GM18868 (cell line): Measurements from ENCODE around the gene CLIC3.
"Not testable (repeated sequence)": the region's sequence is repeated elsewhere in the genome, so short reads cannot be mapped to it uniquely, and the experiment has no call there.

Experiments
- ATAC-seq: cut with Tn5 transposase; IDR thresholded peaks from one replicate; pipeline ENCODE4 v1.9.1; 2021; ENCODE audit warnings: mild to moderate bottlenecking, moderate library complexity; ENCODE audit not compliant: unreplicated experiment

CLIC3 gene, protein sequence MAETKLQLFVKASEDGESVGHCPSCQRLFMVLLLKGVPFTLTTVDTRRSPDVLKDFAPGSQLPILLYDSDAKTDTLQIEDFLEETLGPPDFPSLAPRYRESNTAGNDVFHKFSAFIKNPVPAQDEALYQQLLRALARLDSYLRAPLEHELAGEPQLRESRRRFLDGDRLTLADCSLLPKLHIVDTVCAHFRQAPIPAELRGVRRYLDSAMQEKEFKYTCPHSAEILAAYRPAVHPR

DNA sequence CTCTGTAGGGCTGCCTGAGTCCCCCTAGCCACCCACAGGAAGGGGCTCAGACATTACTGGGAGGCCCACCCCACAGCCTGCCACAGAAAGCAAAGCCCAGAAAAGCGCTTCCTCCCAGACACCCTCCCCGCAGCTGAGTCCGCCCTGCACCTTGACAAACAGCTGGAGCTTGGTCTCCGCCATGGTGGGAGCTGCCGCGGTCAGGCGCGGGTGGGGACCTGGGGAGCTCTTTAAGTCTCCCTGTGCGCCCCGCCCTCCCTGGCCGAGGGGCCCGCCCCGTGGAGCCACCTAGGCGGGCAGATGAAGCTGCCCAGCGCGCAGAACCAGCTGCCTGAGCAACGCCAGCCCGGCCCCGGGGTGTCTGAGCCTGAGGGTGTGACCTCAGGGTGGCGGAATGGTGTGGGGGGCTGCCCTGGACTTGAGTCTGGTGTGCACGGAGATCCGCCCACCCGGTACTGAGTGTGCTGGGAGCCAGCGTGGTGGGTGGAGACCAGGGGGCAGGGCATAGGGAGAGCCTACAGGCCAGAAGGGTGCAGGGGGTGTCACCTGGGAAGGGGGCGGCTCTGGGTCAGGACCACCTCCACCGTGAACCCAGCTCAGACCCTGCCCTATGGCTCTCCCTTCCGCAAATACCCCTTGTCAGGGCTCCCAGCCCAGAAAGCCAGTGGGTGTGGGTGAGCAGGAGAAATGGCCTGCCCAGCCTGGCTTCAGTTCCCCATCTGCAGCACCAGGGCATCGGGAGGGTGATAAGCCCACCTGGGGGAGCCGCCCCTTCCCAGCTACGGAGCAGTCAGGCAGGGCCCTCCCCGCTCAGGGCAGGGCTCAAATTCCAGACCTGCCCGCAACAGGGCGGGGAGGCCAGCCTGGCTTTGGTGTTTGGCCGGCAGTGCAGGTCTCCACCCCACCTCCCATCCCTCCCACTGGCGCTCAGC is at the start of gene CLIC3:
Gene CLIC3, minus strand, starts transcription at position 208 of the 932 bp plus-strand sequence. Its CDS starts 25 bp downstream, at position 183.
- ATAC-seq: no peak

DNA sequence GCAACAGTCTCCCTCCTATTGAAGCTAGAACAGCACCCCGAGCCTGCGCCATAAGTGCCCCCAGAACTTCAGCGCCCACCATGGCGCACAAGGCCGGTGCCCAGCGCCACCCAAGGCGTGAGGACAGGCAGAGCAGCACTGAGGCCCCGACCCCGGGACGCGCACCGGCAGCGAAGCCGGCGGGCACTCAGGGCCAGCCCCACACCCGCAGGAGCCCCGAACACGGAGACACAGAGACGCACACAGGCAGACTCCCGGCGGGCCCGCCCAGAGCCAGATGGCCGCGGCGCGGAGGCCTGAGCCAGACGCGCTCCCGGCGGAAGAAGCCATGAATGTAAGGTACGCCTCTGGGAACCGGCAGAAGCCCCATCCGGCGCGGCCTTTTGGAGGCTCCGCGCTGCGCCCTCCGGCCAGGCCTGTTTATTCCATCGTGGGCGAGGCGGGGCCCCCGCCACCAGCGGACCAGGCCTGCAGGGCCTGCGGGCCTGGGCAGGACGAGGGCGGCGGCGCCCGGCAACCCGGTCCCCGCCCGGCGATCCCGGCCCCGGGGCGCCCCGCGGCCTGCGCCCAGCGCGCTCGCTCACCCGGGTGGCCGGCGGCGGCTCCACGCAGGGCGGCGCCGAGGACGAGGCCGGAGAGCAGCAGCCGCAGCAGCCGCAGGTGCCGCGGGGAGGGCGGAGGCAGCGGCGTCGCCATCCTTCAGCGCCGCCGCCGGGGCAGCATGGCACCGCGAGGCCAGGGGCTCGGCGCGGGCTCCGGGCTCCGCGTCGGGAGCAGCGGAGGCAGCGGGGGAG is 49.1 kb upstream of the CLIC3 start:
- no peak for ATAC-seq

DNA sequence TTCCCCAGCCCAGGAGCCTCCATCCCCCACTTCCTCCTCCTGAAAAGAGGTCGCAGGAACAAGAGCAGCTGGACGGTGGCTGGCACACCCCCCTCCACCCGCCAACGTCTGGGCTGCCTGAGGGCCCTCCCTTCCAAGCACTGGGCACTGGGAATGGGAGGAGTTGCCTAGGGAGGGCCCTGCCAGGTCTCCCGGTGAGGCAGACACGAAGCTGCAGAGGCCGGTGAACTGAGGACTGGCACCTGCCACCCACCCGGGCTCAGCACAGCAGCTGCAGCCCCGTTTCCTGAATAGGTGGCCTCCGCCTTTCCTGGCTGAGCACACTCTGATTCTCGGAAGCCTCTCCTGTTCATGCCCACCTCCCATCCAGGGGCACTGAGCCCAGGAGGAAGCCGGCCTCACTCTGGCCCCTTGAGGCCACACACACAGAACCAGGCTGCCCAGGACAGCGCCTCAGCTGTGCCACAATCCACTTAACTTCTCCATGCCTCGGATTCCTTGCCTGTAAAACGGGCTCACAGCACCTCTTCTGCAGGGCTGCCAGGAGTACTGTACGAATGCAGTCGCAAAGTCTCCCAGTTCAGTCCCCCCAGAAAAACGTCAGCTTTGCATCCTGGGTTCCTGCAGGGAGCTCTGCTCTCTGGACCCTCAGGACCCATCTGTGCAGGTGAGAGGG is 48.3 kb upstream of the CLIC3 start:
- ATAC-seq: no peak

DNA sequence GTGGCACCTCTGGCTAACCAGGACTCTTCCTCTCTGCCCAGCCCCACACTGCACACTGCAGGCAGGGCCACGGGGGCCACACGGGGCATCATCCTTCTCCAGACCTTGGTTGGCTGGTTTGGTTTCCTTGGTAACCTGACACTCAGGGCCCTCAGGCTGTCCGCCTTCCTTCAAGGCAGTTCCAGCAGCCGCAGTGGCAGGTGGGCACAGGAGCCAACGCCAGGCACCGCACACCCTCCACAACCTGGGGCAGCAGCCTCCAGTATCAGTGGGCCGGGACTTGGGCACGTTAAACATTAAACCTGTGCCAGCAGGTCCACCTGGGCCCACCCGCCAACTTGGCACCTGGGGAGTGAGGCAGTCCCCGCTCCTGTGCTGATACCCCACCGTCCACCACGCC is 47.7 kb upstream of the CLIC3 start:
- ATAC-seq: no peak

DNA sequence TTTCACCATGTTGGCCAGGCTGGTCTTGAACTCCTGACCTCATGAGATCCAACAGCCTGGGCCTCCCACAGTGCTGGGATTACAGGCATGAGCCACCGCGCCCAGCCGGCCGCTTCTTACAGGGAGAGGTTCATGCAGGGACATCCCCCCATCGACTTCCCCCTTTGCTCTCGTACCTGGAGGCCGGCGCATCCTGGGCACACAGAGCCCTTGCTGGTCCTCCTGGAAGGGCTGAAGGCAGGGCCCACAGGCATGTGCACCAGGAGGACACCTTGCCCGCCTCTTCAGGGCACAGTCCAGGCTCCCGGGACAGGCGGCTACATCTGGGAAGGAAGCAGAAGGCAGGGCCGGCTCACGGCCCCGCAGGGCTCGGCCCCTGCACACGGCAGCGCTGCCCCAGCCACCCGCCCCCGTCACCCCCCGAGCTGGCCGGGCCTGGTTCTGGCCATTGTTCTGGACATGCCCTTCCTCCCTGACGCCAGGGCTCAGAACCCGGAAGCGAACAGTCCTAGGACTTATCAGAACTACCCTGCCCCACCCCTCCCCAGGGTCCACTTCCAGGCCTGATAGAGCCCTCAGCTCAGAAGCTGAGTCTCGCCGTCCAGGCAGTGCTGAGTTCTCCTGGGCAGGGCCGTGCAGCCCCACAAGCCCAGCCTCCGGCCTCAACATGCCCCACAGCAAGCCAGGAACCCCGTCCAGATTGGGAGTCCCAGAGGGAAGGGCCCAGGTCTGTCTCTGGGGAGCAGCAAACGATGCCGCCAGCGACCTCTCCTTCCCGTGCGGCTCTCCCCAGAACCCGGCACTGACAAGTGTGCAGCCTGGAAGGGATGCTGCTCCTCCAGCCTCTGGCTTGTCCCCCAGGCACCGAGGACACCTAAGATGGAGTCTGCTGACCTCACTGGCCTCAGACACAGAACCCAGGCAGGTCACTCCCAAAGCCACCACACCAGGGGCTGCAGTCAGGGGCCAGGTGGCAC is 46.7 kb upstream of the CLIC3 start:
- no peak for ATAC-seq

DNA sequence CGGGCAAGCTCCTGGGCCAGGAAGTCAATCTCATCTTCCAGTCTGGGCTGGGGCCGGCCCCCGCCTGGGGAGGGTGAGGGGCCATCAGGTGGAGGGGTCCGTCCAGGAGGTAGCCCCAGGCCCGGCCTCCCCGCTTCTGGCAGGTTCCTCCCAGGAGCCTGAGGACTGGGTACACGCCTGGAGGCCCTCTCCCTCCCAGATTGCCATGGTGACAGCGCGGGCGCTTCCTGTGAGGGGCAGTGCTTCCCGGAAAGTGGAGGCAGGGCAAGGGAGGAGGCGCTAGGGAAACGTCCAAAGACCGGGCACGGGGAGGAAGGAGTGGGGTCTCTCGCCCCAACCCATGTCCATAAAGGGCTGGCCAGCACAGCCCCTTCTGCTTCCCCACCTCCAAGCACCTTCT is 44.8 kb upstream of the CLIC3 start:
- no peak for ATAC-seq

DNA sequence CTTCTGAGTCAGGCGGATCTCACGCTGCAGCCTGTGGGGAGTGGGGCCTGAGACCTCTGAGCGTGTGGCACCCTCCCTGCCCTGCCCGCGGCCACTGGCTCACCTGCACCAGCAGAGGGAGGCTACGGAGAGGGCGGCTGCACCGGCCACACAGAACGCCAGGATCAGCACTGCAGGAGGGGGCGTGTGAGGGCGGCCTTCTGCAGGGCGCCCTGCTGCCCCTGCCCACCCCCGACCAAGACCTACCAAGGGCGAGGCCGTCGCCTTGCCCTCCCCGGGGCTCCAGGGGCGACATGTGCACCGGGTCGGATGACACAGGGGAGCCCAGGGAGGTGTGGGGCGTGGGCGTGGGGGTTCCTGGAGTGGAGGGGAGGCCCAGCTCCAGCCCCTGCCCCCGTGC is 44.2 kb upstream of the CLIC3 start:
- no peak for ATAC-seq

DNA sequence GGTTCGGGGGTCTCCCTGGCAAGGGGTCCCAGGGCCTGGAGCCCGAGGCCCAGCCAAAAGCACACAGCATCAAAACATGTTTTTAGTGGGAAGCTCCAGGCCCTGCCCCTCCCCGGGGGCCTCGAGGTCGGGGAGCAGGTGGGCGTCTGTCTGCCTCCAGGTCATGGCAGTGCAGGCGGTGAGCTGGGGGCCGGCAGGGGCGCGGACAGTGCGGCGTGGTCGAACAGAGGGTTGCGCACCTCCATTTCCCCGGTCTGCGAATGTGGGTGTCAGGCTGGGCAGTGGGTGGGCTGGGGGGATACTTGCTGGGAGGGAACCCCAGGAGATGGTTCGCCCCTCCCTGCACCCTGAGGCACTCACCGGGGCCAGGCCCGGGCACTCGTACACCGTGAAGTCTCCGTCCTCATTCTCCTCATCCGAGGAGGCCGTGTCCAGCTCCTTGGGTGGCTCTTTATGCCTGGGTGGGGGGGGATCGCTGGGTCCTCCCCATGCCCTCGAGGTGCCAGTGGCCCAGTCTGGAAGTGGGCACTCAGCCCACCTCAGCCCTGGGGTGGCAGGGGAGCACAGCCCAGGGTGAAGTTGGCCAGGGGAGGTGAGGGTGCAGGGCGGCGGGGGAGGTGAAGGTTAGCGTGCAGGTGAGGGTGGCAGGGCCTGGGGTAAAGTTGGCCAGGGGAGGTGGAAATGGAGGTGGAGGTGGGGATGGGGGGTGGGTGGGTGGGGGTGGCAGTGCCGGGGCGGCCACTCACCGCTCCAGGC is 43.4 kb upstream of the CLIC3 start:
- no peak for ATAC-seq

DNA sequence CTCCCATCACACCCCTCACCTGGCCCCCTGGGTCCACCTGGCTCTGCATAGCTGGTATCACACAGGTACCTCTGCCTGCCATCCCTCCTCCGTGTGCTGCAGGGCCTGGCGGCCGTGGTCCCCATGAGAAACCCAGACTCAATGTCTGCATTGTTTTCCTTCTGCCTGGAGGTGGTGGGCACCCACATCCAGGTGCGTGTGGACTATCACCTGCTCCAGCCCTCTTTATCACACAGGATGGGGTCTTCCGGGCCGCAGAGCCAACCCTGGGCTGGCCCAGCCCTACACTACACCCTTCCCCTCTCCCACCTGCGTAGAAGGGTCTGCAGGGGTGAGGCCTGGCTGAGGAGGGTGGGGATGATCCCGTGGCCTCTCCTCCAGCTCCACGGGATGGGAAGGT is 42.5 kb upstream of the CLIC3 start:
- ATAC-seq: no peak

DNA sequence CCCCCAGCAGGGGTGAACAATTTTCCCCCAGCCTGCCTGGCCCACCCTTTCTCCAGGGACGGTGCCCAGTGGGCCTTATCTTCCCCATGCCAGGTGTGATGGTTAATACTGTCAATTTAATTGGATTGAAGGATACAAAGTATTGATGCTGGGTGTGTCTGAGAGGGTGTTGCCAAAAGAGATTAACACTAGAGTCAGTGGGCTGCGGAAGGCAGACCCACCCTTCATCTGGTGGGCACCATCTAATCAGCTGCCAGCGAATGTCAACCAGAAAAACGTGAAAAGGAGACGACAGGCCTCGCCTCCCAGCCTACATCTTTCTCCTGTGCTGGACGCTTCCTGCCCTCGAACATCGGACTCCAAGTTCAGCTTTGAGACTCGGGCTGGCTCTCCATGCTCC is 41.1 kb upstream of the CLIC3 start:
- no peak for ATAC-seq

DNA sequence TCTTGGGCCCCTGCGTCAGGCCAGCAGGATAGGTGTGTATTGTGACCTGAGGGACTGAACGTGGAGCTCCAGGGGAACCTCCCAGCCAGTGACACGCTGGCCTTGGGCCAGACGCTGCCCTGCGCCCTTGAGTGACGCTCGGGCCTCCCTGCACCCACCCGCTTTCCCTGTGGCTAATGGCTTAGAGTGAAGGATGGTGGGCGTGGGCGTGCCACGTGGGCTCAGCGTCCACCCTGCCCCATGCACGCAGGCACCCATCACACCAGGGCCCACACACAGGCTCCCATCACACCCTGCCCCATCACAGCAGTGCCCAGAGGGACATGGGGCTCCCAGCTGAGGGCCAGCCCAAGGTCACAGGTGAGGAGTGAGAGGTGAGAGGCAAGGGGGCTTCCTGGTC is 40.7 kb upstream of the CLIC3 start:
- ATAC-seq: no peak

DNA sequence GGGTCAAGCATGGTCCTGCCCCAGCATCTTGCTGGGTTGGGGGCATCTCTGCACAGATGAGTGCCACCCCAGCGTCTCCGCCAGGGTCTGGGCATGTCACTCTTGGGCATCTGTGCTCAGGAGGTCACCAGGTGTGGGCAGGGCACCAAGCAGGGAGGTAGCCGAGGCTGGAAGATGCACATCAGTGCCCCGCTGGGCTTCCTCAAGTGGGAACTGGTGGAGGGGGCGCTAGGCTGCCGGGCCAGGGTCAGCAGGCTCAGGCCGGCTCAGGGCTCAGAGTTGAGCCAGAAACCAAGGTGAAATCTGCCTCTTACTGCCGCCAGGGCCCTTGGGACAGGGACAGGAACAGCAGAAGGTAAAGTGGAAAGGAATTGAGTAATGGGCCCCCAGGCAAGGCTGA is 39.6 kb upstream of the CLIC3 start:
- ATAC-seq: no peak

DNA sequence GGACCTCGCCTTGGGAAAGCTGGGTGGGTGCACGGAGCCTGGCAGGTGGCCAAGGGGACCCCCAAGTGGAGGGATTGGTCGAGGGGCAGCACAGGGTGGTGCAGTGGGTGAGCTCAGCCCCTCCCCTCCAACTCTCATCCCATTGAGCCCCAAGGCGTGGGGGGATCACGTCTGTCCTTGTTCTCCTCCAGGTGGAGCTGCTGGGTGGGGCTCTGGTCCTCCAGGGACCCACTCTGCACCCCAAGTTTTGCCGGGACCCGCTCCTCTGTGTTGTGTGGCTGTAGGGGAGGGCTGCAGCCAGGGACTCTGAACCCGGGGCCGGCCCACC is 39.1 kb upstream of the CLIC3 start:
- no peak for ATAC-seq

DNA sequence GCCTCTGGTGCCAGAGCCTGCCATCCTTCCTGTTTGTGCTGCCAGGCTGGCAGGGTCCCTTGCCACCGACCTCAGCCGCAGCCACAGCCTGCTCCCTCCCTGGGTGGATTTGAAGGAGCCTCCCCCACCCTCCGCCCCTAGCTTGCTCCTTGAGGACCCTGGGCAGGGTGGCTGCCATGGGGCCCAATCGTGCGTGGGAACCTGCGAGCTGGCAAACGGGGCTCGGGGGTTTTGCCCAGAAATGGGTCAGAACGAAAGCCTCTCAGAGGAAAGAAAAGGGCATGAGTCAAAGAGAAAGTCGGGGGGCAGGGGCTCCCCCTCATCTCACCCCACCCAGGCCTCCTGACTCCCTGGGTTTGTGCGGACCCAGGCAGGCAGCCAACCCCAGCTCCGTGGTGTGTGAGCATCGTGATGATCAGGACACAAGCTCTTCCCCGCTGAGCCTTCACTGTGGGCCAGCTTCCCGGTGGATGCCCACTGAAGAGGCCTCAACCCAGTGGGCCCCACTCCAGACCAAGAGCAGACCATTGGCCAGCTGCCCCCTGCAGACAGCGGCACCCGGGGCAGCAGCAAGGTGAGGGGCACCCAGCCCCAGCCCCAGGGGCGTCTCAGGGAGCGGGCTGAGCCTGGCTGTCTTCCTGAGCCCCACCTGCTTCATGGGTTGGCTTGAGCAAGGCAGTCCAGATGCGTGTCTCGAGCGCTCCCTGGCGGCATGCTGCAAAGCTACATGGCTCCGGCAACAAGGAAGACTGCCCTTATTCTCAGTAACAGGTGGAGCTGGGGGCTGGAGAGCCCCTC is 38.5 kb upstream of the CLIC3 start:
- peak; percentile 64 for ATAC-seq

DNA sequence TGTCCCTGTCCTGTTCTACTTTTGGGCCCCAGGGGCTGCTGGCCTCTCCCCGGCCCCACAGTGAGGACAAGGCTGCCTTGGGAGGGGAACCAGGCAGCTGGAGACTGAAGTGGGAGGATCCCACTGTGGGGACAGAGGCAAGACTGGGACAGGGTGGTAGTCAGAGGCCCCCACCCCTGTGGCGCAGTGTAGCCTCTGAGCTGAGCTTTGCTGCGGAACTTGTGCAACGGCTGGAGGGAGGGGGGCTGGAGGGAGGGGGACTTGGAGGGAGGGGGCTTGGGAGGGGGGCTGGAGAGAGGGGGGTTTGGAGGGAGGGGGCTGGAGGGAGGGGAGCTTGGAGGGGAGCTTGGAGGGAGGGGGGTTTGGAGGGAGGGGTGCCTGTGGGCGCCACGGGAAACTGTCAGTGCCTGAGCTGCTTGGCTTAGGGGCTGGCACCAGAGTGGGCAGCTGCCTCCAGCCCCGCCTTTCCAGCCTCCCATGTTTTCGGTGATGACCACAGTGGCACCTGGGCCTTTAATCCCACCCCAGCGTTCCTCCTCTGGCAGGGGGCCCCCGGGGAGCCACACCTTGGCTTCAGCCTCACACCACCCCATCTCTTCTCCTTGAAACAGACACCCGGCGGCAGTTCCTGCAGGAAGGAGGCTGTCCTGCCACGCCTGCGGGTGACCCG is 37.8 kb upstream of the CLIC3 start:
- ATAC-seq: no peak

DNA sequence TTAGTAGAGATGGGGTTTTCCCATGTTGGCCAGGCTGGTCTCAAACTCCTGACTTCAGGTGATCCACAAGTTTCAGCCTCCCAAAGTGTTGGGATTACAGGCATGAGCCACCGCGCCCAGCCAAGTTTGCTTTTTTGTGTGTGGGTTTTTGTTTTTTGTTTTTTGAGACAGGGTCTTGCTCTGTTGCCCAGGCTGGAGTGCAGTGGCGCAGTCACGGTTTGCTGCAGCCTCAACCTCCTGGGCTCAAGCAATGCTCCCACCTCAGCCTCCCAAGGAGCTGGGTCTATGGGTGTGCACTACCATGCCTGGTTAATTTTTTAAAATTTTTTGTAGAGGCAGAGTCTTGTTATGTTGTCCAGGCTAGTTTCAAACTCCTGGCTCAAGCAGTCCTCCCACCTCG is 37.1 kb upstream of the CLIC3 start:
- ATAC-seq: not testable (repeated sequence)

DNA sequence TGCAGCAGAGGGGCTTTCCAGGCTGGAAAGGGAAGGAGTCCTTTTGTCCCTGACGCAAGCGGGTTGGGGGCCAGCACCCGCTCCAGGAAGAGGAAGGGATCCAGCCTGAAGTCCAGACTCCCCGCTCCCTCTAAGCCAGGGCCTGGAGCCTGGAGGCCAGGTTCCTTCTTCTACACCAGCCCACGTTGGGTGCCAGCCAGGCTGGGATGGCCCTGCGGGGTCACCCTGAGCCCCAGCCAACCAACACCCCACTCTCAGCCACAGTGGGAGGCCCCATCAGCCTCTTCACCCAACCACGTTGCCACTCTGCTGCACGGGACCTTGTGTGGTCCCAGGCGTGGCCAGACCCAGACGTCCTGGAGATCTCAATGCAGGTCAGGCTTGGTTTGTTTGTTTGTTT is 36.5 kb upstream of the CLIC3 start:
- ATAC-seq: no peak
